Measurements from ENCODE around the gene AGPAT4.

AGPAT4 gene

GRCh38 chr6:161171207-161171606 lies 102.7 kb downstream of the AGPAT4 start:
- no peaks in the 10 kb centered on the region for H3K27me3 ChIP-seq (ENCODE audit: insufficient read depth, low read length)
- H3K36me3 ChIP-seq (ENCODE audit: insufficient read depth, low read depth, low read length) = peaks cover 4% of the 10 kb centered on the region; the same call in 1 of the 2 replicates
- no peaks in the 10 kb centered on the region for H3K9me3 ChIP-seq (ENCODE audit: insufficient read depth, low read depth, low read length)
- H3K4me3 ChIP-seq (ENCODE audit: low read length) = no peak overlapping the region
- peaks cover 22% of the 10 kb centered on the region; the same call in 1 of the 2 replicates for H3K4me1 ChIP-seq (ENCODE audit: insufficient read depth, low read length)
- H3K9ac ChIP-seq (ENCODE audit: low read depth, low read length) = no peak overlapping the region
- H3K27ac ChIP-seq (ENCODE audit: low read length) = no peak overlapping the region

- Histone ChIP-seq H3K4me1 (ENCODE audit: insufficient read depth, low read length) (peaks cover 22% of the 10 kb centered on the region; the same call in 1 of the 2 replicates), H3K36me3 (ENCODE audit: insufficient read depth, low read depth, low read length) (peaks cover 19% of the 10 kb centered on the region), H3K27ac (ENCODE audit: low read length) (no peak overlapping the region), H3K27me3 (ENCODE audit: insufficient read depth, low read length) (no peaks in the 10 kb centered on the region), H3K4me3 (ENCODE audit: low read length) (no peak overlapping the region), H3K9me3 (ENCODE audit: insufficient read depth, low read depth, low read length) (no peaks in the 10 kb centered on the region), H3K9ac (ENCODE audit: low read depth, low read length) (no peak overlapping the region)
Observed at GRCh38 chr6:161169696-161170095, 104.2 kb downstream of the AGPAT4 start.

GRCh38 chr6:161169035-161169434 lies 104.8 kb downstream of the AGPAT4 start:
- H3K36me3 ChIP-seq (ENCODE audit: insufficient read depth, low read depth, low read length) = peaks cover 25% of the 10 kb centered on the region
- no peak overlapping the region for H3K9ac ChIP-seq (ENCODE audit: low read depth, low read length)
- no peak overlapping the region for H3K27ac ChIP-seq (ENCODE audit: low read length)
- H3K4me1 ChIP-seq (ENCODE audit: insufficient read depth, low read length) = peaks cover 23% of the 10 kb centered on the region; the same call in 1 of the 2 replicates
- H3K4me3 ChIP-seq (ENCODE audit: low read length) = no peak overlapping the region
- no peaks in the 10 kb centered on the region for H3K9me3 ChIP-seq (ENCODE audit: insufficient read depth, low read depth, low read length)
- no peaks in the 10 kb centered on the region for H3K27me3 ChIP-seq (ENCODE audit: insufficient read depth, low read length)

GRCh38 chr6:161168281-161168891 lies 105.5 kb downstream of the AGPAT4 start:
- Histone ChIP-seq H3K27ac (ENCODE audit: low read length) (peak overlapping the region; percentile 31), H3K27me3 (ENCODE audit: insufficient read depth, low read length) (no peaks in the 10 kb centered on the region), H3K4me3 (ENCODE audit: low read length) (no peak overlapping the region; the same call in 1 of the 2 replicates), H3K9me3 (ENCODE audit: insufficient read depth, low read depth, low read length) (no peaks in the 10 kb centered on the region), H3K9ac (ENCODE audit: low read depth, low read length) (peak overlapping the region; percentile 18; the same call in 1 of the 2 replicates), H3K4me1 (ENCODE audit: insufficient read depth, low read length) (peaks cover 28% of the 10 kb centered on the region; the same call in 1 of the 2 replicates), H3K36me3 (ENCODE audit: insufficient read depth, low read depth, low read length) (peaks cover 29% of the 10 kb centered on the region)

DNA sequence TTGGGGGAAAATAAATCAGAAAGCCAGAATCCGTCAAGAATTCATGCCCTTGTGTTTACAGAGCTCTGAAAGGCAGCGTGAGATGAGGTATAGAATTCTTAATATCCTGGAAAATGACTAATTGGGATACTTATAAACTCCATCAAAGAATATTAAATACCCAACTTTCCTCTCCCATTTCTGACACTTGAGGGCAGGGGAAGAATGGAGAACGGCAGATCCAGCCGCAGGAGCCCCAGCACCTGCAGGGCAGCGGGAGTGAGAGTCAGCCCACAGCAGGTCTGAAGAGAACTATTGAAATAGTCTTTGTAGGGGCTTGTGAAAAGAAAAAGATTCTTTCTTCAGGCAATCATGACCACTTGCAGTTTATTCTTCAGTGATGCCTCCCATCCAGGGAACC lies 107.2 kb downstream of the AGPAT4 start:
- peaks cover 44% of the 10 kb centered on the region for H3K36me3 ChIP-seq (ENCODE audit: insufficient read depth, low read depth, low read length)
- H3K27ac ChIP-seq (ENCODE audit: low read length) = peak overlapping the region; percentile 51
- H3K4me1 ChIP-seq (ENCODE audit: insufficient read depth, low read length) = peaks cover 33% of the 10 kb centered on the region; the same call in 1 of the 2 replicates
- no peak overlapping the region for H3K4me3 ChIP-seq (ENCODE audit: low read length)
- no peaks in the 10 kb centered on the region for H3K9me3 ChIP-seq (ENCODE audit: insufficient read depth, low read depth, low read length)
- H3K9ac ChIP-seq (ENCODE audit: low read depth, low read length) = no peak overlapping the region
- H3K27me3 ChIP-seq (ENCODE audit: insufficient read depth, low read length) = no peaks in the 10 kb centered on the region

- H3K9me3 ChIP-seq (ENCODE audit: insufficient read depth, low read depth, low read length) = no peaks in the 10 kb centered on the region
- no peak overlapping the region for H3K9ac ChIP-seq (ENCODE audit: low read depth, low read length)
- no peaks in the 10 kb centered on the region for H3K27me3 ChIP-seq (ENCODE audit: insufficient read depth, low read length)
- peaks cover 33% of the 10 kb centered on the region; the same call in 1 of the 2 replicates for H3K4me1 ChIP-seq (ENCODE audit: insufficient read depth, low read length)
- H3K36me3 ChIP-seq (ENCODE audit: insufficient read depth, low read depth, low read length) = peaks cover 49% of the 10 kb centered on the region
- H3K4me3 ChIP-seq (ENCODE audit: low read length) = no peak overlapping the region
- peak overlapping the region; percentile 51 for H3K27ac ChIP-seq (ENCODE audit: low read length)
Observed at GRCh38 chr6:161166176-161166575, 107.7 kb downstream of the AGPAT4 start.

DNA sequence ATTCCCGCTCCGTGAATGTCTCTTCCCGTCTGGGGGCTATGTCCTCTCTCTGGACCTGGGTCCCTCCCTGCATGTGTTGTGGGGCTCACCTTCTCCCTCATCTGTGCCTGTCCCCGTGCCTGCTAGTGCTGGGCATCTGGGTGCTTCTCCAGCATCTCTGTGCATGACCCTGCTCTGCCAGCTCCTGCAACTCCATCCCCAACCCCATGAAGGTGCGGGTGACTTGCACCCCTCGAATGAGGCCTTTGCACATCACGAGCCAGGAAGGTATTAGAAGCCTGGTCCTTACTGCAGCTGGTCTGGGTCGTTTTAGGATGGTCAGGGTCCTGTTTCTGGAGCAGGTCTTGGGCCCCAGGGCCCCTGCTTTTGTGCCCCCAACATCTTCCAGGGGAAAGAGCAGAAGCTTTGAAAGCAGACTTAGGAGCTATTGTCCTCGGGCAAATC lies 109.7 kb downstream of the AGPAT4 start:
- peaks cover 27% of the 10 kb centered on the region; the same call in 1 of the 2 replicates for H3K4me1 ChIP-seq (ENCODE audit: insufficient read depth, low read length)
- no peak overlapping the region for H3K27ac ChIP-seq (ENCODE audit: low read length)
- no peaks in the 10 kb centered on the region for H3K9me3 ChIP-seq (ENCODE audit: insufficient read depth, low read depth, low read length)
- H3K27me3 ChIP-seq (ENCODE audit: insufficient read depth, low read length) = no peaks in the 10 kb centered on the region
- 0 out of 2 replicates have a peak overlapping the region, but pooled peaks have one; percentile 10 for H3K9ac ChIP-seq (ENCODE audit: low read depth, low read length)
- peaks cover 64% of the 10 kb centered on the region for H3K36me3 ChIP-seq (ENCODE audit: insufficient read depth, low read depth, low read length)
- H3K4me3 ChIP-seq (ENCODE audit: low read length) = no peak overlapping the region

DNA sequence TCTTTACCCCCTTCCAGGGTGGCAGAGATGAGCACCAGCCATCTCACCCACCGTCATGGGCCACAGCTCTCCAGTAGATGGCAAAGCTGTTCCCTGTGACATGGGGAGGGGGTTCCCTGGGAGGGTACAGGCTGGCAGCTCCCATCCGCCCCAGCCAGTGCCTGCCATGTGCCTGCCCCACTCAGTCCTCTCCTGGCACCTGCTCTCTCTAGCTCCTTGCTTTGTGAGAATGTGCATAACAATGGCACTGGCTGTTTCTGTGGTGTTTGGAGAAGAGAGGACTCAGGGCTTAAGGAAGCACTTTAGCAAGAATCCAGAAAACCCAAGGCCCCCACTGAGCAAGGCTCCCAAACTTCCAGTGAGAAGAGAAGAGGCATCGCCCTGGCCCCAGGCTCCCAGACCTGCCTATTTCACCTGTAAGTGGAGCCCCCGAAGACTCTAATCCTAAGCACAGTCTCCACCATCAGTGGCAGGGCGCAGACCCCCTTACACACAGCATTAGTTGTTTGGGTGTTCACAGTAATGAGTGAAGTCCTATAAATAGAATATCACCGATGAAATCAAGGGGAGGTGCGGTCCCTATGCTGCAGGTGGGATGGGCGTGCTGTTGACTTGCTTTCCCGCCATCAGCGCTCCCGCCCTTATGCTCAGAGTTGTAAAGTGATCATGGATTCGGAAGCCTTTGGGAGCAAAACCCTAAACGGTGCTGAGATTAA lies 110.2 kb downstream of the AGPAT4 start:
- H3K4me3 ChIP-seq (ENCODE audit: low read length) = no peak overlapping the region

DNA sequence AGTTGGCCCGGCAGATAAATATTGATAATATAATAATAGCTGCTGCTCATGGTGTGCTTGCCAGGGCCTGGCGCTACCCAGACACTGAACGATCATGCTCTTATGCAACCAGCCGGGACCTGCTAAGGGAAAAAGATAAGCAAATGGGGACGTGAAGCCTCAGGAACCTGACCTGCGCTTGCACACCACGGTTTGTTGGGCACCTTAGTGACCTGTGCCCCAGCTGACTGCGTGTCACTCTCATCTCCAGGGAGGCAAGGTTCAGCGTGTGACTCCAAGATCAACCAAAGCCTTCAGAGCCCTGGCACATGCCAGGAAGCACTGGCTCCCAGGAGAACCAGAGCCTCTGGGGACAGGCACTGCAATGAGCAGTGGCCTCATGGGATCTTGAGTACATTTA lies 111.1 kb downstream of the AGPAT4 start:
- peaks cover 13% of the 10 kb centered on the region; the same call in 1 of the 2 replicates for H3K4me1 ChIP-seq (ENCODE audit: insufficient read depth, low read length)
- H3K27me3 ChIP-seq (ENCODE audit: insufficient read depth, low read length) = no peaks in the 10 kb centered on the region
- no peak overlapping the region for H3K27ac ChIP-seq (ENCODE audit: low read length)
- H3K9me3 ChIP-seq (ENCODE audit: insufficient read depth, low read depth, low read length) = no peaks in the 10 kb centered on the region
- H3K36me3 ChIP-seq (ENCODE audit: insufficient read depth, low read depth, low read length) = peaks cover 76% of the 10 kb centered on the region
- H3K9ac ChIP-seq (ENCODE audit: low read depth, low read length) = no peak overlapping the region
- no peak overlapping the region for H3K4me3 ChIP-seq (ENCODE audit: low read length)

More for the DNA sequence above, 110.2 kb downstream of the AGPAT4 start:
- peaks cover 67% of the 10 kb centered on the region for H3K36me3 ChIP-seq (ENCODE audit: insufficient read depth, low read depth, low read length)
- 0 out of 2 replicates have a peak overlapping the region, but pooled peaks have one; percentile 10 for H3K9ac ChIP-seq (ENCODE audit: low read depth, low read length)
- no peaks in the 10 kb centered on the region for H3K27me3 ChIP-seq (ENCODE audit: insufficient read depth, low read length)
- peaks cover 22% of the 10 kb centered on the region; the same call in 1 of the 2 replicates for H3K4me1 ChIP-seq (ENCODE audit: insufficient read depth, low read length)
- no peaks in the 10 kb centered on the region for H3K9me3 ChIP-seq (ENCODE audit: insufficient read depth, low read depth, low read length)
- no peak overlapping the region for H3K27ac ChIP-seq (ENCODE audit: low read length)

GRCh38 chr6:161161889-161162624 lies 111.8 kb downstream of the AGPAT4 start:
- Histone ChIP-seq H3K9ac (ENCODE audit: low read depth, low read length) (no peak overlapping the region), H3K4me3 (ENCODE audit: low read length) (no peak overlapping the region), H3K27ac (ENCODE audit: low read length) (no peak overlapping the region), H3K4me1 (ENCODE audit: insufficient read depth, low read length) (peaks cover 11% of the 10 kb centered on the region; the same call in 1 of the 2 replicates), H3K27me3 (ENCODE audit: insufficient read depth, low read length) (no peaks in the 10 kb centered on the region), H3K9me3 (ENCODE audit: insufficient read depth, low read depth, low read length) (peaks cover 3% of the 10 kb centered on the region; the same call in 1 of the 2 replicates), H3K36me3 (ENCODE audit: insufficient read depth, low read depth, low read length) (peaks cover 83% of the 10 kb centered on the region)

GRCh38 chr6:161161121-161161520 lies 112.7 kb downstream of the AGPAT4 start:
- Histone ChIP-seq H3K36me3 (ENCODE audit: insufficient read depth, low read depth, low read length) (peaks cover 81% of the 10 kb centered on the region), H3K9me3 (ENCODE audit: insufficient read depth, low read depth, low read length) (peaks cover 6% of the 10 kb centered on the region; the same call in 1 of the 2 replicates), H3K27ac (ENCODE audit: low read length) (no peak overlapping the region), H3K4me3 (ENCODE audit: low read length) (no peak overlapping the region), H3K27me3 (ENCODE audit: insufficient read depth, low read length) (no peaks in the 10 kb centered on the region), H3K9ac (ENCODE audit: low read depth, low read length) (no peak overlapping the region), H3K4me1 (ENCODE audit: insufficient read depth, low read length) (peaks cover 11% of the 10 kb centered on the region; the same call in 1 of the 2 replicates)

All from iPS-20b (cell line).